Bone marrow (tissue), 2 donors: ENCODE results near the gene ZIK1.

Experiments
- DNase-seq, 2 donors: peaks; one replicate each; lab custom pipeline; 2025; lab: John Stamatoyannopoulos, UW

Gene ZIK1

DNA sequence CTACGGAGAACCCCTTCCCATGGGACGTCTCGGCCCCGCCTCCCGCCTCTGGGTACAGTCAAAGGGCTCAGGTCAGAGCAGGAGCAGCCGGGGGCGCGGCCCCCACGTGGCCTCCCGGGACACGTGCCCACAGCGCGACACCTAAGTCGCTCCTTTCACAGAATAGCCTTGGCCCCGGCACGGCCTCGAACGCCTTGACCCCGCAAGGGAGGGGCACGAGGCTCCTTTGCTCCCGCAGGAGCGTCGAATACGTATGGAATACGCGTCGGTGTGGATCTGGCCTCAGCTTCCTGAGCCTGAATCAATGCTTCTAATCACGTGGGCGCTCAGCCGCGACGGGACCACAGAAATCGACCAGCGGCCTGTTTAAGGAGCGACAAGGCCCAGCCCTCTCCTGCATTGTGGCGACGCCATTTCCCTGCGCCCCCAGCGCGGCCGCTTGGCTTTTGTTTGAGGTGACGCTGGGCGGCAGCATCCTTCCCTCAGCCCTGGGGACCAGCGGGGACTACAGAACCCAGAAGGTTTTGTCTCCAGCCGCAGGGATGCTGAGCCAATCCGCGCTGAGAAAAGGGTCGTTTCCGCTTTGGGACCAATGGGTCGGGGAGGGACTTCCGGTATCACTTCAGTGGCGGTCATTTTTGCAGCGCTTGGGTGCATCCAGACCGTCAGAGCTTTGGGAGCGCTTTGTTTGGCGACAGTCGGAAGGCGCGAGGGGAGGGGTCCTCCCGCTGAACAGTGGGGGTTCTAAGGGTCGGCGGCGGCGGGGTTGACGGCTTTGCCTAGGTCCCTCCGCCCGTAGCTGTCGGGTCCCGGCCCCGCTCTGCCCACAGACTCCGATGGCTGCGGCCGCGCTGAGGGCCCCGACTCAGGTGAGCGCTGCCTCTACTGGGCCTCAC, at the start of gene ZIK1:
Gene ZIK1 (plus strand): TSS at position 625 of the 896 bp plus-strand sequence. CDS start 212 bp downstream, at position 837.
- peak; percentile 47 to 89 for DNase-seq

DNA sequence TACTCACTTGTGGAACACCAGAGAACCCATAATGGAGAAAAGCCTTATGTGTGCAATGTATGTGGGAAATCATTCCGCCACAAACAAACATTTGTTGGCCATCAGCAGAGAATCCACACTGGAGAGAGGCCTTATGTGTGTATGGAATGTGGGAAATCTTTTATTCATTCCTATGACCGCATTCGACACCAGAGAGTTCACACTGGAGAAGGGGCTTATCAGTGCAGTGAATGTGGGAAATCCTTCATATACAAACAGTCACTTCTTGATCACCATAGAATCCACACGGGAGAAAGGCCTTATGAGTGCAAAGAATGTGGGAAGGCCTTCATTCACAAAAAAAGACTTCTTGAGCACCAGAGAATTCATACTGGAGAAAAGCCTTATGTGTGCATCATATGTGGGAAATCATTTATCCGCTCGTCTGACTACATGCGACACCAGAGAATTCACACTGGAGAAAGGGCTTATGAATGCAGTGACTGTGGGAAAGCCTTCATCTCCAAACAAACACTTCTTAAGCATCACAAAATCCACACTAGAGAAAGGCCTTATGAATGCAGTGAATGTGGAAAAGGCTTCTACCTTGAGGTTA, 45.9 kb upstream of the ZIK1 start:
- DNase-seq, result no peak

DNA sequence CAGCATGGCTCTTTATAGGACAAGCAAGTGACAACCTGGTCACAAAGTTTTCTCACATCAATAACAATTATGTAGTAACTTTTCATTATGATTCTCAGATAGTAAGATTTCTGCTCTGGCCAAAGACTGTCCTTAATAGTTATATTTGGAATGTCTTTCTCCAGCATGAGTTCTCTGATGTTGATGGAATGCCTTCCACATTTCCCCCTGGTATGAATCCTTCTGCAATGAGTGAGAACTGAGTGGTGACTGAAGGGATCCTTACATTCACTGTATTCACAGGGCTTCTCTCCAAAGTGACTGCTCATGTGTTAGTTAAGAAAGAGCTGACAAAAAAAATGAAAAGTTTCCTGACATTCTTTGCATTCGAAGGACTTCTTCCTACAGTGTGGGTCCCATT, 37.4 kb upstream of the ZIK1 start:
- no peak for DNase-seq

DNA sequence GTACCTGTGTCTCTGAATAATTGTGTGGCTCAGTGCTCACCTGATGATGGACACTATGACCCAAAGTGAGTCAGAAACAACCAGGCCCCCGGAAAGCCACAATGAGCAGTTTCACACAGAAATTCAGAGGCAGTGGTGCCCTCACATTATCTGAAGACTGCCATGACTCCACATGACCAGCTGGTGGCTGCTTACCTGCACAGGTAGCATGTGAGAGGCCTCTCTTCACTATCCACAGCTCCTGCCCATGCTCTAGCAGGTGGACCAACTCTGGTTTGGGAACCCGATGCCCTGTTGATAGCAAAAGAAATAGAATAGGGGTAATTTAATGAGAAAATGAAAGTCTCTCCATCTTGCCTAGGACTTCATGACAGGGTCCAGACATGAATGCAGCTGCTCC, 31.5 kb upstream of the ZIK1 start:
- no peak for DNase-seq

DNA sequence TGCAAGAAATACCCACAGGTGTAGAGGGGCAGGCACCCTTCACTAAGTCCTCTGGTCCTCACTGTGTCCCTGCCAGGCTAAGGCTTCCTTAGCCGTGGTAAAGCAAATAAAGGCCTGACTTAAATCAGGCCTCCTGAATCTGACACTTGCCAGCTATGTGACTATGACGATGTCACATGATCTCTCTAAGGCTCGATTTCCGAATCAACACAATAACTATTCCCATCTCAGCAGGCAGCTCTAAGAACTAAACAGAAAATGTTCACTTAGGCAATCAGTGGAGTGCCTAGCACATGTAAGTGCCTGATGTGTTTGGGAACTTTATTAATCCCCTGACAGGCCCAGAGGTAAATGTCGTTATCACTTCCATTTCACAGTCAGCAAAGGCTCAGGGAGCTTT, 26.3 kb upstream of the ZIK1 start:
- no peak for DNase-seq

DNA sequence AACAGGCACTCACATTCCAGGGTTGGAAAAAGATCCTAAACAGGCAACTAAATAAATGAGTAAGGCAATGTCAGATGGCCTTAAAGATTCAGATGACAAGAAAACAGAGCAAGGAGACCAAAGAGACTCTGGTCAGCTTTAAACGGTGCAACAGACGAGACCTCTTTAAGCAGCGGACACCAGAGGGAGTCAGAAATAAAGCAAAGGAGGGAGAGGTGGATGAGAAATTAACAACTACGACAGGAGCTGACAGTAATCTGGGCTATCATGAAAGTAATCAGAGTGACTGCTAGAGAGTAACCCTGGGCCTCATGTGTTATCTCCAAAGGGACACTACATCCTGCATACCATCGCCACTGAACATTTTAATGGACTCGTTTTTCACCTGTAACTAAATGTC, 25.4 kb upstream of the ZIK1 start:
- DNase-seq, result no peak

DNA sequence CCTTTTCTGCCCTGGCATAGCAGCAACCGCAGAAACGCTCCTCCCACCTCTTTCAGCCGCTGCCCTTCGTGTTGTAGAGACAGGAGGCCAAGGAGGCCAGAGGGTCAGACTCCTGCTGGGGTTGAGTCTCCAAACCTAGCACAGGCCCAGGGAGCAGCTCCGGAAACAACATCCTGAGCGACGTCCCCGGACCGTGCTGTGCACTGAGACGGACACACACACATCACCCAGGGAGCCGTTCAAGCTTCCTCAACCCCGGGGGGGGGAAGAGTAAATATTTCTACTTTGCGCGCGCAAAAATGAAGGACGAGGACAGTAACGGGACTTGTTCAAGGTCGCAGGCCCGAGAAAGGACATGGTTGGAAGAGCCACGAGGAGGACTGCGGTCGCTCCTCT, 24.9 kb upstream of the ZIK1 start:
- DNase-seq, result no peak

DNA sequence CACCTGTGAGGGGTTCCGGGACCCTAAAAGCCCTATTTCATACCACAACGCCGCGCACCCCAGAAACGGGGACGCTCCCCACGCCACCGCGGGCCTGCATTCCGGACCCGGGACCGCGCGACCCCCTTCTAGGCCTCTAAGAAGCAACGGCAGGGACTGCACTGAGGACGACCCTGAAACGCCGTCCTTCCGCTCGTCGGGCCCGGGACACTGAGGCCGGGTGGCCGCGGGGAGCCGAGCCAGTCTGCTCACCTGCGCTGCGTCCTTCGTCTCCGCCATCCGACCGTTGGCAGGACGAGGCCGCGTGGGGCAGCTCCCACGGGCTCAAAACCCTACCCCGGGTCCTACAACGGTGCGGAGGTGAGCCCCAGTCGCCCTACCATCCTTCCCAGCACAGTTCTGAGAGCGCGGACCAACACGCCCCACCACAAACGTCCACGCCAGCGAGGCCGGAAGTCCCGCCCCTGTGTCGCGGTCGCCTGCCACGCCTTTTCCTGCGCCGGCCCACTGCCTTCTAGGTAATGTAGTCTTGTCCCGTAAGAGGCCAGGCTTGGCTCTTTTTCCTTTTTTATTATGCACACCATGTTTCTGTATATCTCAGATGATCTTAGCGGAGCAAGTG, 24.4 kb upstream of the ZIK1 start, which contains the start of gene ZNF550:
Gene ZNF550 (minus strand): TSS at position 460 of the 622 bp plus-strand sequence. CDS start 181 bp downstream, at position 279.
- DNase-seq, result peak; percentile 61 to 70

DNA sequence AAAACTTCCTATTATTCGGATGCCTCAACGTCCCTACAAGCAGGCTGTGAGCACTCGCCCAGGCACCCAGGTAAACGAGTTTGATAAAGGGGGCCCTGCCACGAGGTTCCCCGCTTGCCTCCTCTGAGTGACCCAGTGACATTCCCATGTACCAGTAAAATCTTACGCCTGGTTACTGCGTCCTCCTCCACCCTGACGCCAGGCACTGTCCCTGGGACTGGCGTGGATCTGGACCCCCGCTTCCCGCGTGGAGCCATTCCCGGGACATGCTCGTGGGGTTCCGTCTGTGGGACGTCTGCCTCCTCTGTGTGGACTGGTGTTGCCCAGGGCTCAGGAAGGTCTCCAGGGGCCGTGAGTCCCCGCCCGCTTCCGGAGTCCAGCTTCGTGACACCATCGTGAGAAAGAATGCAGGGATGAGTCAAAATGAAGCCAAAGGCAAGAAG, 23.9 kb upstream of the ZIK1 start:
- no peak for DNase-seq

DNA sequence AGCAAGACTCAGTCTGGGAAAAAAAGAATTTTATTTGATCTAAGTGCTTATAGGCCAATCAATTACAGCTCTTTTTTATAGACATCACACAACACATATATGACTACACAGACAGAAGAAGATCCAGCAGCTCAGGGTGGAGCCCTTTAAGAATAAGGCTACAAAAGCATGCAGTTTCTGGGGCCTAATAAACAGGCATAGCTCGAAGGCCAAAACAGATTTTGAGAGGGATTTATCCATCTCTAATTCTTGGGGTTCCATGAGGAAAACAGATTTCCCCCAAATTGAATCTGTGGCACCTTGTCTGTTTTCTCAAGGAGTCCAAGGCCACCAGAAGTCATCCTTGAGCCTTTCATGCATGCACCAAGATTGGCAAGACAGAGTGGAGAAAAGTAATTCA, 20.4 kb upstream of the ZIK1 start:
- no peak for DNase-seq

DNA sequence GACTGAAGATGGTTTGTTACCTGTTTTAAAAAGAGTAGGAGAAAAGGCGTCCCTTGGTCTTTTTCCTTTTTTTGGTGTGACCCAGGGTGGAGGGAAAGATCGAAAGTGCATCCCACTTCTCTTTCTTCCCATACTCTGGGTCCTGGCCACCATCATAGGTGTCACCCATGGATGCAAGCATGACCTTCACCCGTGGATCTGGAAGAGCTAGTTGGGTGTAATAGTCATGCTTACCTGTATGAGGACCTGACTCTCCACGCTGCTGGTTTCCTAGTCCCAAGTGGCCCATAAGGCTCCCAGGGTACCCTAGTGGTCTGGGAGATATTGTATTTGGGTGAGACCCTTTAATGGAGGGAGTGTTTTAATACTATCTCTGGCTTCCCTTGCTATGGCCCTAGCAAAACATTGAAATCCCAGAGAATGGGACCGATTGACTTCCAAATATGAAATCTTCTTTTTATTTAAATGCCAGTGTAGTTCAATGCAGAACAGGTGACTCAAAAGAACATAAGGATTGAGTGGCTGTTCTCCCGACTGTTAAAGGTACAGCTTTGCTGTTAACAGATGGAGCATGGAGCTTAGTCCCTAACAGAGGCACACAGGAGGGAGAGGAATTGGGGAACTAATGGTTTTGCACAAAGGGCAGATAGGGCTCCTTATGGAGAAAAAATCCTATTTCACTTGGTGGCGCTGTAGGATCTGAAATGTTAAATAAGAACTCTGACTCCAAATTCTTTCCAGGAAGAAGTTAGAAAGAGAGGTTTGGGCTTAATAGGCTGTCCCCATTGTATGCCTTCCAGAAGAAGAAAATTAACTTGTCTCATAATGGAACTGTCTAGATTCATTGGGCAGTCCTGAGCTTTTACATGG, 17.3 kb upstream of the ZIK1 start:
- DNase-seq, result no peak

DNA sequence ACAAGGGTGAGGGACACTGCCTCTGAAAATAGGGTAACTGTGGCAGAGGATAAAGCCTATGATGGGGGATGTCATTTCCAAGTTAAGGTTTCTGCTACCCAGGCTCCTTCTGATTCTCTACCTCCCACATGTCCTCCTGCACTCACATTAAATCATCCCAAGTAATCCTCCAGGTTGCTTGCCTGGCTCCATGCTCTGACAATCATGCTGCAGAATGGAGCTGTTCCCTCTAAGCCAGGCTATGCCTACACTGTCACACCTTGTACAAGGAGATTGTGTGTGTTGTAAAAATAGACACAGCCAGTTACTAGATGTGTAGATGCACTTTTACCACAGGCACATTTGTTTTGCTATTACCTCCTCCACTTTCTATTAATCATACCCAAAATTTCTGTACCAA, 13.2 kb upstream of the ZIK1 start:
- no peak for DNase-seq

DNA sequence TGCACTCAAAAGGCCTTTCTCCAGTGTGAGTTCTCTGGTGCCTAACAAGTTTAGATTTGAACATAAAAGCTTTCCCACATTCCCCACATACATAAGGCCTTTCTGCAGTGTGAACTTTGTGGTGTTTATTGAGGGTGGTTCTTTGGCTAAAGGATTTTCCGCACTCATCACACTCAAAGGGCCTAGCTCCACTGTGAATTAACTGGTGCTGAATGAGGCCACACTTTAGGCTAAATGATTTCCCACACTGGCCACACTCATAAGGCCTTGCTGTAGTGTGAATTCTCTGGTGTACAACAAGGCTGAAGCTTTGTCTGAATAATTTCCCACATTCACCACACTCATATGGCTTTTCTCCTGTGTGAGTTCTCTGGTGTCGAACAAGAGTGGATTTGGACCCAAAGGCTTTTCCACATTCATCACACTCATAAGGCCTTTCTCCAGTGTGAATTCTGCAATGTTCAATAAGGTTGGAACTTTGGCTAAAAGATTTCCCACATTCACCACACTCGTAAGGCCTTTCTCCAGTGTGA, 11.5 kb upstream of the ZIK1 start:
- DNase-seq, result no peak

DNA sequence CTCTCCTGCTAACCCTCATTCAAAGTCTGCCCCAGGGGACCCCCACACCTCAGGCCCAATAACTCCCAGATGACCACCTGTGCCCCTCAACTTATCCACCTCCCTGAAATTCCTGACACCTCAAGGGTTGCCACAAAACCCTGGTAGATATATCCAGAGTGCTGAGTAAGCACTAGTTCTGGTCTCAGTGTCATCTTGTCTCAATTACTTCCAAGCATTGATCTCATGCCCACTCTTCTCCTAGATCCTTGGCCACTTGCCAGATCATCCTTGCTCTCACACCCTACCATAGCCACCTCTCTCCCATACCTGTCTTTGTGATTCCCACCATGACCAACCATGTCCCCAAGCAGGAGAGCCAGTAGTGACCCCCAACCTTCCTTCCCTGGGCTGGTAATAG, 7.3 kb upstream of the ZIK1 start:
- no peak for DNase-seq

DNA sequence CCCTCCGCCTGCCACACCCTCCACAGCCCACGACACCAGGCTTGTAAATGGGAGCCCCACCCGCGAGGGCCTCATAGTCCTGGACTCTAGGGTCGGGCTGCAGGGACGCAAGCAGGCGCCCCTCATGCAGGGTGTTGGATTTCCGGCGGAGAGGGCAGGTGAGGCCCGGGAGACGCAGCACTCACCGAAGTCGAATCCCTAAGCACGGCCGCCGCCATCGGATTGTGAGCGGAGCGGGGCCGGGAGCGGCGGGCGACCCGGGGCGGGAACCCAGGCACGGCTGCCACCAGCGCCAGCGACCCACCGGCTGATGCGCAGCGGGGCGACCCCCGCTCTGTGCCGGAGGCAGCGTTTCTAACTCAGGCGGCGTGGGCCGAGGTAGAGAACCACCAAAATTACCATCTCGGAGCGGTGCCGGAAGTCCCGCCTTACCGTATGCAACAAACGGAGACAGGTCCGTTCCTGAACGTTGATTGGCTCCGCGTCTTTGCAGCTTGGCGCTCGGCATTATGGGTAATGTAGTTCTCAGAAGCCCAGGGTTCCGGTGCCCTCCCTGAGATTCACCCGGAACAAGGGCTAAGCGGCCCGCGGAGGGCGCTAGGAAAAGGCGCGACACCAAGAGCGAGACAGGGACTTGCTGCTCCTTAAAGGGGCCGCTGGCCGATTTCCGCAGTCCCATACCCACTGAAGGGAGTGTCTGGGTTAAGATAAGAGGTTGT, 5.3 kb upstream of the ZIK1 start, which contains the start of gene ZNF416:
Gene ZNF416 (minus strand): TSS at position 425 of the 719 bp plus-strand sequence. CDS start 207 bp downstream, at position 218.
- DNase-seq, result peak; percentile 66 to 98

DNA sequence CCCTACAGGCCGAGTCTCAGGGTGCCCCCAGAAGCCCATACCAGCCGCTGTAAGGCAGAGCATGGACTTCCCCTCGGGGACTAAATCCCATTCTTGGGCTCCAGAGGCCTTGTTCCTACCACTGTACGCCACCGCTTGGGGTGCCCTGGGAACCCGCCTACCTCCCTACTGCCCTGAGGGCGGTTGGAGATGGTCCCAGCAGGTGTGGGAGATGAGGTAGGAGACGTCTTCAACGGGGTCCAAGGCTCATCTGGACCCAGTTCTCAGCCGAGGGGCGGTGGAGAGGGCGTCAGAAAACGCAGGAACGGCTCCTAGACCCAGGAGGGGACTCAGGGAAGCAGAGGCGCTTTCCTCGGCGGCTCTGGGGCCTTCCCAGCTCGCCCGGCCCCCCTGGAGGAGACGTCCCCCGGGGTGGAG, 833 bp upstream of the ZIK1 start:
- DNase-seq, result no peak

DNA sequence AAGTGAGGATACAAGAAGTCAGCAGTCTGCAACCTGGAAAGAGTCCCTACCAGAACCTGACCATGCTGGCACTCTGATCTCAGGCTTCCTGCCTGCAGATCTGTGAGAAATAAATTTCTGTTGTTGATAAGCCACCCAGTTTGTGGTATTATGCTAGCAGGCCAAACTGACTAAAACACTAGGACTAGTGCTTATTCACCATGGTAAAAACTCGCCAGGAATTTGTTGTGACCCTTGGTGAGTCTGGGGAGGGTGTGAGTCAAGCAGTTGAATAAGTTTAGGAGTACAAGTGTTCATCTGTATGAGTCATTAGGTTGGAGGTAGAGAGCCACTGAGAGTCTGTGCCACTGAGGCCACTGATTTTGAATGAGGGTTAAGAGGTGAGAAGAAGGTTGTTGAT, 3.6 kb downstream of the ZIK1 start:
- DNase-seq, result no peak

DNA sequence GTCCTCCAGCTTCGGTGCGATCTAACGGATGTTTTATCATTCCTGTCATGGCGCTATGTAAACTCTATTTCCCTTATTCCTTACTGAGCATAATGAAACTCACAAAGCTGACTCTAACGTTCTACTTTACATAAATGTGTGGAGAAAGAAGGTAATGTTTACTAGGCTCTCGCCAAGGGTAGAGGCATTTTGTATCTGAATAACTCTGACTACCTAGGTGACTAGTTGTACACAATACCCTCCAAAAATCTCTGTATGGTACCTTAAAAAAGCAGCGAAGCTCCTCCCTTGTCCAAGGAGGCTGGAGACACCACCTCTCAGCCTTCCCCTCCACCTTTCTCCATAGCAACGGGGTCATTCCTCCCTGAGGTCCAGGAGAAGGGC, 15.4 kb downstream of the ZIK1 start:
- DNase-seq, result no peak

DNA sequence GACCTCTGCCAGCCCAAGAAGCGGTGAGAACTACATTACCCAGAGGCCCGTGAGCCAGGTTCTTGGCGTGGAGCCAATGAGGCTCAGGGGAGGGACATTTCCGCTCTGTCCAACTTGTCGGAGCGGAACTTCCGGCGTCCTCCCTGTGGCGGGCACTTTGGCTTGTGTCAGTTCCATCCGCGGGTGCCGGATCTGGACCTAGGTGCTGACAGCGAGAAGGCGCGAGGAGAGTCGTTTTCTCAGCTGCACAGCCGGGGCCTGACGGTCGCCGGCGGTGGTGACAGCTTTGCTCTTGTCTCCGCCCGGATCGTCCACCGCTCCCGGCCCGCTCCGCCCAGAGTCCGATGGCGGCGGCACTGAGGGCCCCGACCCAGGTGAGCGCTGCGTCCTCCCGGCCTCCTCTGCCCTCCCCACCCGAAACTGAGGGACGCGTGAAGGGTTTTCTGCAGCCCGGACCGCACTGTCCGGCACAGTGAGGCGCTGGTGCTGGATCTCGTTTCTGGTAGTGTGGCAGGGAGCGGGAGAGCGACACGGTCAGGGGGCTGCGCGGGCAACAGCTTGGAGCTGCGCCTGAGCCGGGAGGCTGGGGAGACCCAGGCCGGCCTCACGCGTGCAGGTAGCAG, 15.9 kb downstream of the ZIK1 start, which contains the start of gene ZNF530:
Gene ZNF530 (plus strand): TSS at position 125 of the 623 bp plus-strand sequence. CDS start 4,461 bp downstream, outside the sequence.
- peak; percentile 67 to 78 for DNase-seq

DNA sequence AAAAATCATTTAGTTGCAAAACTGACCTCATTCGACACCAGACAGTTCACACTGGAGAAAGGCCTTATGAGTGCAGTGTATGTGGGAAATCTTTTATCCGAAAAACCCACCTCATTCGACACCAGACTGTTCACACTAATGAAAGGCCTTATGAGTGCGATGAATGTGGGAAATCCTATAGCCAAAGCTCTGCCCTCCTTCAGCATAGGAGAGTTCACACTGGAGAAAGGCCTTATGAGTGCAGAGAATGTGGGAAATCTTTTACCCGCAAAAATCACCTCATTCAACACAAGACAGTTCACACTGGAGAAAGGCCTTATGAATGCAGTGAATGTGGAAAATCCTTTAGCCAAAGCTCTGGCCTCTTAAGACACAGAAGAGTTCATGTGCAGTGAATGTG, 23.0 kb downstream of the ZIK1 start:
- no peak for DNase-seq
